Limb (tissue), 2 donors: Measurements from ENCODE around the gene ACBD4.

Source experiments
- DNase-seq, 2 donors: peaks; one replicate each; pipeline ENCODE4 v3.0.0-alpha.2; 2016; ENCODE audit errors: extremely low spot score in 2 of 2

ACBD4 gene

DNA sequence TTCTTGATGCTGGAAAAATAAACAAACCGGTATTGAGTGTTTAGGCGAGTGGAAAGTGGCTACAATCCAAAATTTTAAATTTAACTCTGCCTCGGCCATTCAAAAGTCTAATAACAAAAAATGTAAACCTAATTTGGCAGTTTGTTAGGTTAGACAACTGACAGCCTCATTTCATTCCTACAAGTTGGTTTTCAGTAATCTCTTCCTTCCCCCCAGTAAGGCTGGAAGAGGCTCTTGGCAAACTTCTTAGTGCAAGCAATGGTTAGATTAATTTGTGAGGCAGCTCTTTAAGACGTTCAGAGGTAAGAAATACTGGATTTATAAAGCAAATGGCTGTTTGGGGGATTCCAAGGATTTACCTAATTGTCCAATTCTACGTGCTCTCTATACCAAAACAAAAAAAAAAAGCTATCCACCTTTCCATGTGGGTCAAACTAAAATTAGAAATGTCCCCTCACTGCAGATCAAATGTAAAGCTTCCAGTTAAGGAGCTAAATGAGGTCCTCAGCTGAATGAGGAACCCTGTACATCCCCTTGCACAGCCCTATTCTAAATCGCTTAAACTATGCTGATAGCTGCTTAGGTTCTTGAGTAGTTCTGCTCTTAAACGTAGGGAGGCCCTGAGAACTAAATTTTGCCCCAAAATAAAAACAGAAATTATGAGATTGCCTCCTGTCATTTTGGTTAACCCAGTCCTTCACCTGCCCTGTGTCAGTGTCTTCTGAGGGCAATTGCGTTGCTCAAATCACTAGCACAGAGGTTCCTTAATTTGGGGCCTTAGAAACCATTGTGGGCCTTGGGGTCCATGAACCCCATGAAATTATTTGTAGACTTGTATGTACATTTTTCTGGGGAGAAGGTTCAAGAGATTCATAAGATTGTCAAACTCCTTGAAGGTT is 15.7 kb downstream of the ACBD4 start:
- no peak for DNase-seq

DNA sequence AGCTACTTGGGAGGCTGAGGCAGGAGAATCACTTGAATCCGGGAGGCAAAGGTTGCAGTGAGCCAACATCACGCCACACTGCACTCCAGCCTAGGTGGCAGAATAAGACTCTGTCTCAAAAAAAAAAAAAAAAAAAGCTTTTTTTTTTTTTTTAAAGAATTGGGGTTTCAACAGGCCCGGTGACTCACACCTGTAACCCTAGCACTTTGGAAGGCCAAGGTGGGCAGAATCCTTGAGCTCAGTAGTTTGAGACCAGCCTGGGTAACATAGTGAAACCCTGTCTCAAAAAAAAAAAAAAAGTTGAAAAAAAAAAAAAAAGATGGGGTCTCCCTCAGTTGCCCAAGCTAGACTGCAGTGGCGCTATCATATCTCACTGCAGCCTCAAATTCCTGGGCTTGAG is 19.5 kb downstream of the ACBD4 start:
- DNase-seq = no peak

GRCh38 chr17:45155483-45155882 is 20.0 kb downstream of the ACBD4 start:
- DNase-seq = no peak

- no peak for DNase-seq
Observed at GRCh38 chr17:45156242-45156641, 20.8 kb downstream of the ACBD4 start.

DNA sequence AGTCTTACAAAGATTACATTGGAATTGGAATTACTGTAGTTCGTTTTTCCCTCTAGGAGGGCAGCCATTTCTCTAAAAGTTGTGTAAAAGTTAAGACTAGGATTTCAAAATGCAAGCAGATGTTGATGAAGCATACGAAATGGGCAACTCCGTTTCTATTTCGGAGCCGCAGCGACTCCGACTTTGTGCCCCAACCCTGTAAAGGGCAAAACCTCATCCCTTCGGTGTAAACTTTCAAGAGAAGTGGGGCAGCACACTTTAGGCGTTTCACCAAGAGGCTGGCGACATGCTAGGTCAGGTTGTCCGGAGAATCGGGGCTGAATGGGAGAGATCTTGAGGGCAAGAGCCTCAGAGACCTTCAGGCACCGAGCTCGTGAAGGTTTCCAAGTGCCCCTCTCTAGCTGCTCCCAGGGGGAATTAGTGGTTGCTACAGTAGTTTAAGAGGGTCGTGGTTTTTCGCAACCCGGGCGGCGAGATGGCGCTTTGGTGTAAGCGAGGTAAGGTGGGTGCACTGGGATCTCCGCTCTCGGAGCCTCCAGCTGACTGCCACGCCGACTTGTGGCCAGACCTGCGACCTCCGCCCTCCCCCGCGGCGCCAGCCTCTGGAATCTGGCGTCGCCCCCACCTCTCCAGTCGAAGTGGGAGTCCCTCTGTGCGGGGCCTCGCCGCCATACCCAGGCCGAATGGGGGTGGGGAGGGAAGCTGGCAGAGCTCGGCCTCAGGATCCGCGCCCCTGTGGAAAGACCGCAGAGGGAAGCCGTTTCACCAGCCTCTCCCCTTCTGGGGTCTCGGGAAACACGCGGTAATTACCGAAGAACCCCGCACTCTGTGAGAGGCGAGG is 25.2 kb downstream of the ACBD4 start:
- DNase-seq = peak; percentile 68 to 89

- DNase-seq = peak; percentile 99 to 100
Observed at GRCh38 chr17:45161288-45162024, 26.0 kb downstream of the ACBD4 start, which contains the start of gene HEXIM2. Gene HEXIM2 (plus strand): TSS chr17:45161875. CDS start chr17:45162794, 919 bp downstream.

GRCh38 chr17:45162025-45162687 is 26.7 kb downstream of the ACBD4 start:
- no peak for DNase-seq

DNA sequence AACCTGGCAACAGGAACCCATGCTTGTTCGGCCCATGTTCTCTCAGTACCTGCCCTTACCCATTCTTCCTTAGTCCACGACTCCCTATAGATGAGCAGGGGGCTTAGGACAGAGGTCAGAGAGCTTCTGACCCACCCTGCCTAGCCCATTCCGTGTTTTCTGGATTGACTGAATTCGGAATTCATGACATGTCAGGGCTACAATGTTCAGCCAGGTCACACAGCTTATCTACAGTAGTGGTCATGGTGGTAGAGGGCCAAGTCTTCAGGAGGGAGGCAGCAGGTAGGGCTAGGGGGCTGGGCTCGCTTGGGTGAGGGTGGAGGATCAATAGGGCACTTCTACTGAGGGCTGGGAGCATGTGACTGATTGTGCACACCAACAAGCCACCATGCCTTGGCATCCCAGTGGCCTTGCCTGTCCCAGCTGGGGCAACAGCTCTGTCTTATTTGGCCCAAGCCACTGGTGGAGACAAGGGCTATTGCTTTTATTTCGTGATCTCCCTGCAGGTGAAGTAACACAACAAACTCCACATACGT is 29.3 kb downstream of the ACBD4 start:
- DNase-seq = no peak

- DNase-seq = no peak
Observed at GRCh38 chr17:45168991-45169752, 33.7 kb downstream of the ACBD4 start.

- DNase-seq = no peak
Observed at GRCh38 chr17:45170280-45170930, 34.9 kb downstream of the ACBD4 start.

GRCh38 chr17:45170931-45171337 is 35.4 kb downstream of the ACBD4 start:
- DNase-seq = peak; percentile 53 to 72

GRCh38 chr17:45171338-45172231 is 36.1 kb downstream of the ACBD4 start:
- DNase-seq = peak; percentile 77 to 83

DNA sequence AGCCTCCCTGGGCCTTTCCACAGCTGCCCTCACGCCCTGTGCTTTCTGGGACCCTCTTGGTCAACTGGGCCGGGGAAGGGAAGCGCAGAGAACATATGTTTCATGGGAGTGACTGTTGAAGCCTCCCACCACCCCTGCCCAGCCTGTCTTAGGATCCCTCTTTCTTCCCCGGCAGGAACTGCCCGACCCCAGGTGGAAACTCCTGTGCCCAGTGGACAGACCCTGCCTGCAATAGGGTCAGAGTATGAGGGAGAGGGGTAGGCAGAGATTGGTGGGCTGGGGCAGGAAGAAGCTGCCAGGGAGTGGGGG is 36.7 kb downstream of the ACBD4 start:
- no peak for DNase-seq

DNA sequence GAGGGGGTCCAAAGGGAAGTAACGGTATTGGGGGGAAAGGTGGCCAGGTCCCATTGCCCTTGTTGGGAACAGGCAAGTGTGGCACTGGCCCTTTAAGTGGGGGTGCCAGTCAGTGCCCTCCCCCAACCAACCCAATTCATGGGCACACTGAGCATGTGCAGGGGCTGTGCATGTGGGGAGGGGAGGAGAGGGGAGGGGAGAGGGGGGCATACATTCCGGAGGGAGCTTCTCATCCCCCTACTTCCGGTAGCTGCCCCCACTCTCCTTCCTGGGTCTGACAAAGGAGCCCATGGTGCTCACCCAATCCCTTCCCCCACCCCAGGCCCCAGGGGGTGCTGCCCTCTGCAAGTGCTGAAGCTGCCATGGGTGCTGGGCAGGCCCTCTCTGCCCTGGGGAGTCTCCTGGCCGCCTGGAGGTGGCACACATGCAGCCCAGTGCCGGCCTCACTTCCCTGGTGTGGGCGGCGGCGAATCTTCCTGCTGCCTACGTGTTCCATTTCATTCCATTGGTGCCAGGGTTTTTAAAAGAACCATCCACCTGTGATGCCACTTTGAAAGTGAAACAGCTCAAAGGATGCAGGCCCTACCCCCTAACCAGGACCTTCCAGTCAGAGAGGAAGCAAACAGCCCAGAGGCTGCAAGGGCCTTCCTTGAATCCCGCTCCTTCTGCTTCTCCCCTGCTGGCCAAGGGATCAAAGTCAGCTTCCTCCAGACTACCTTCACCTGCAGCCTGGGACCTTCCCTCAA is 37.2 kb downstream of the ACBD4 start:
- DNase-seq = peak; percentile 74 to 86

DNA sequence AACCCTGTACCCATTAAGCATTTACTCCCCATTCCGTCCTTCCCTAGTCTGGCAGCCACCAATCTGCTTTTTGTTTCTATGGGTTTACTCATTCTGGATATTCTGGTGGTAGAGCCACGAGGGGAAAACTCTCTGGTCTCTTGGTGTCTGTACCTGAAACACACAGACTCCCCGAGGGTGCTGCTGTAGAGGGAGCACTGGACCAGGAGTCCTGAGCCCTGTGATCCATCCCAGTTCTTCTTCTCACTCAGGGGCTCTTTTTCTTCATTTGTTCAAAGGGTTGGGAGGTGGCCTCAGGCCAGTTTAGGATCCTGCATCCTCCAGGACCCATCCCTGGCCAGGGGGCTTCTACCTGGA is 40.2 kb downstream of the ACBD4 start:
- DNase-seq = no peak

- no peak for DNase-seq
Observed at GRCh38 chr17:45177563-45177962, 42.1 kb downstream of the ACBD4 start.

GRCh38 chr17:45184144-45184543 is 48.7 kb downstream of the ACBD4 start:
- no peak for DNase-seq

DNA sequence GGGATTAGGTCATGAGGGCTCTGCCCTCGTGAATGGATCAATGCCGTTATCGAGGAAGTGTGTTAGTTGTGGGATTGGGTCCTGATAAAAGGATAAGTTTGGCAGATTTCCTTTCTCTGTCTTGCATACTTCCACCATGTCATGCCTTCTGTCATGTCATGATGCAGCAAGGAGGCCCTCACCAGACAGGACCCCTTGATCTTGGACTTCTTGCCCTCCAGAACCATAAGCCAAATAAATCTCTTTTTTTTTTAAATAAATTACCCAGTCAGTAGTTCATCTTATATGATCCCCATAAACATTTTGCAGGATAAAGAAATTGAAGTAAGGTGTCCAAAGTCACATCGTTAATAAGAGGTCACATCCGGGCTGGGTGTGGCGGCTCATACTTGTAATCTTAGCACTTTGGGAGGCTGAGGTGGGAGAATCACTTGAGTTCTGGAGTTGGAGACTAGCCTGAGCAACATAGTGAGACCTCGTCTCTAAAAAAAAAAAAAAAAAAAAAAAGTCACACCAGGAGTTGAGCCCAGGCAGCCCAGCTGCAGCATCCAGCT is 51.4 kb downstream of the ACBD4 start:
- DNase-seq = no peak
